ENCODE results near the gene JPH3. TPM values are rescaled to one million over a fixed set of nuclear protein-coding genes. Genes with fewer than 3 reads are reported as not detected.

Gene JPH3
- total RNA-seq: not detected in 2 replicates

DNA sequence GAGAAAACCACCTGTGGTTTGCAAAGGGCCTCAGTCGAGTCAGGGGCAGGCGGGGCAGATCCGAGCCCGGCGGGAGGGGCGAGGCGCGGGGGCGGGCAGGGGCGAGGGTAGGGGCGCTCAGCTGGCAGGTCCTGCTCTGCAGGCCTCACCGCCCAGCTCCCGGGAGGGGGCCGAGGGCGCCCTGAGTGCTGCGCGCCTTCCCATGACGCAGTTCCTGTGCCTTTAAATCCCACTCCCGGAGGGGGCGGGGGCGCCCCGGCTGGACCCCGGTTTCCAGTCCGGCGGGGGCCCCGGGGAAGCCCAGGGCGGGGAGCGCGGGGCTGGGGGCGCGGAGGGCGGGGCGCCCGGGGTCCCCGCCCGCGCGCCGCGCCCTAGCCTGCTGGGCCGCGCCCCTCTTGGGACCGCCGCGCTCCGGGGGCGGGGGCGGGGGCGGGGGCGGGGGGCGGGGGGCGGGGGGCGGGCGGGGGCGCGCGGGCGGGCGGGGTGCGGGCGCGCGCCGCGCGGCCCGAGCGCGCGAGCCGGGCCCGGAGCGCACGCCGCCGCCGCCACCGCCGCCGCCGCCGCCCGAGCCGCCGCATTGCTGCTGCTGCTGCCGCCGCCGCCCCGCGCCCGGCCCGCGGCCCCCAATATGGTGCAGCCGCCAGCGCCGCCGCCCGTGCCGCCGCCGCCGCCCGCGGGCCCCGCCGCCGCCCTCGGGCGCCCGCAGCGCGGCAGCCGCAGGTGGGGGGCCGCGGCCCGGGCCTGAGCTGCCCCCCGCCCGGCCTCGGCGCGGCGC, at the start of gene JPH3:
Gene JPH3, plus strand, starts transcription at position 508 of the 775 bp plus-strand sequence. CDS start 639 bp downstream, outside the sequence.

Other genes with a start within 250 kb of the JPH3 start
- 16.4 and 26.5 TPM in 2 replicates for gene FBXO31, start 218.7 kb upstream of the JPH3 start, total RNA-seq
- gene MAP1LC3B, start 210.2 kb upstream of the JPH3 start, total RNA-seq: 44.6 and 75.2 TPM in 2 replicates
- 5.1 and 5.7 TPM in 2 replicates for gene ZCCHC14, start 109.5 kb upstream of the JPH3 start, total RNA-seq
- 11.0 and 21.1 TPM in 2 replicates for gene KLHDC4, start 163.5 kb downstream of the JPH3 start, total RNA-seq

Measured in cardiac atrium fibroblast (primary cell).